Peyer's patch (tissue), 4 donors: ENCODE measurements around the gene NMNAT1.

Experiments used
- CTCF ChIP-seq, 6 experiments: fragments of 450-650 bp in 4 of 6; fragments of 200-600 bp in 2 of 6; sonication (generic) in 1 of 6; IDR thresholded peaks; one replicate each; pipeline ENCODE4 v1.5.1; 2017 to 2019; ENCODE audit warnings: antibody characterized with exemption in 6 of 6, mild to moderate bottlenecking in 3 of 6, moderate library complexity in 1 of 6
- POLR2A ChIP-seq, 2 donors: fragments of 450-650 bp; IDR thresholded peaks; one replicate each; pipeline ENCODE4 v1.5.1; 2017; ENCODE audit warnings: antibody characterized with exemption in 2 of 2, mild to moderate bottlenecking in 2 of 2, moderate library complexity in 2 of 2

- TF ChIP-seq CTCF (IDR thresholded peaks at IDR 0.05), result no peak
- no peak for TF ChIP-seq POLR2A (IDR thresholded peaks at IDR 0.05)
Measured at GRCh38 chr1:10025354-10025753, 82.1 kb downstream of the NMNAT1 start.
